CD4-positive, CD25-positive, alpha-beta regulatory T cell (primary cell): ENCODE measurements around the gene FAM120B. TPM values are rescaled to one million over a fixed set of nuclear protein-coding genes. Genes with fewer than 3 reads are reported as not detected.
A peak's percentile ranks its signal among the peaks of the same experiment; 100 is the strongest.

Experiments used
- ATAC-seq, 2 donors: fragments of 150-1000 bp; cut with Tn5 transposase; one replicate each; pipeline ENCODE4 v1.10.0; 2021; ENCODE audit warnings: low read depth in 2 of 2, moderate number of reproducible peaks in 2 of 2, moderate library complexity in 1 of 2
- DNase-seq, 3 donors: peaks; one replicate each; pipeline versions ENCODE4 v3.0.0 to v3.0.0-alpha.2; 2012 to 2022; ENCODE audit warnings: mixed read lengths in 1 of 3
- H3K27ac ChIP-seq: one replicate; pipeline ENCODE4 v1.7.0; 2013; ENCODE audit warnings: mild to moderate bottlenecking, low read length; ENCODE audit not compliant: insufficient read depth, poor library complexity, severe bottlenecking
- H3K27me3 ChIP-seq: one replicate; pipeline ENCODE4 v1.7.0; 2013; ENCODE audit warnings: low read length; ENCODE audit not compliant: control insufficient read depth, insufficient read depth
- H3K36me3 ChIP-seq: one replicate; pipeline ENCODE4 v1.7.0; 2013; ENCODE audit warnings: mild to moderate bottlenecking, low read length, moderate library complexity; ENCODE audit not compliant: control insufficient read depth, insufficient read depth
- H3K4me1 ChIP-seq: 2 replicates; pipeline ENCODE4 v1.7.0; 2013; ENCODE audit warnings: mild to moderate bottlenecking, low read length; ENCODE audit not compliant: insufficient read depth, control insufficient read depth, poor library complexity, severe bottlenecking
- H3K4me3 ChIP-seq: one replicate; pipeline ENCODE4 v1.7.0; 2013; ENCODE audit warnings: low read depth, mild to moderate bottlenecking, low read length, moderate library complexity
- H3K9me3 ChIP-seq, 2 experiments: 1 replicate in 1 of 2; 2 replicates in 1 of 2; pipeline ENCODE4 v1.7.0; 2013; ENCODE audit warnings: low read length in 2 of 2, mild to moderate bottlenecking in 1 of 2, moderate library complexity in 1 of 2; ENCODE audit not compliant: control insufficient read depth in 2 of 2
- H3K27ac Mint-ChIP-seq, 3 donors: one replicate each; pipeline ENCODE4 v1.8.0; 2020 to 2022; ENCODE audit warnings: mild to moderate bottlenecking in 3 of 3, mixed read lengths in 3 of 3, moderate library complexity in 2 of 3
- H3K27me3 Mint-ChIP-seq: one replicate; pipeline ENCODE4 v1.8.0; 2022; ENCODE audit warnings: mild to moderate bottlenecking, mixed read lengths
- H3K36me3 Mint-ChIP-seq: one replicate; pipeline ENCODE4 v1.8.0; 2020; ENCODE audit warnings: mixed read lengths
- H3K4me1 Mint-ChIP-seq, 4 donors: one replicate each; pipeline ENCODE4 v1.8.0; 2020 to 2022; ENCODE audit warnings: mixed read lengths in 4 of 4, mild to moderate bottlenecking in 1 of 4
- H3K4me3 Mint-ChIP-seq, 4 donors: one replicate each; pipeline ENCODE4 v1.8.0; 2020 to 2022; ENCODE audit warnings: mild to moderate bottlenecking in 4 of 4, mixed read lengths in 4 of 4, moderate library complexity in 3 of 4
- H3K9me3 Mint-ChIP-seq, 7 donors: one replicate each; pipeline ENCODE4 v1.8.0; 2020 to 2022; ENCODE audit warnings: mixed read lengths in 7 of 7, mild to moderate bottlenecking in 3 of 7, moderate library complexity in 2 of 7
- polyA plus RNA-seq, 4 donors: library from polyadenylated mRNA; unstranded; fragments of 300-500 nt; fragmentation: Illumina TruSeq; gene quantifications; one replicate each; pipeline ENCODE4 v1.2.3, GENCODE V29; 2021
- total RNA-seq: library from RNA; stranded (reverse); gene quantifications from one replicate; pipeline ENCODE4 v1.2.3, GENCODE V29; 2022

FAM120B gene
- total and polyA plus RNA-seq, 5 donors from 2014 or later, result 28.0 to 35.0 (median 31.1) TPM

DNA sequence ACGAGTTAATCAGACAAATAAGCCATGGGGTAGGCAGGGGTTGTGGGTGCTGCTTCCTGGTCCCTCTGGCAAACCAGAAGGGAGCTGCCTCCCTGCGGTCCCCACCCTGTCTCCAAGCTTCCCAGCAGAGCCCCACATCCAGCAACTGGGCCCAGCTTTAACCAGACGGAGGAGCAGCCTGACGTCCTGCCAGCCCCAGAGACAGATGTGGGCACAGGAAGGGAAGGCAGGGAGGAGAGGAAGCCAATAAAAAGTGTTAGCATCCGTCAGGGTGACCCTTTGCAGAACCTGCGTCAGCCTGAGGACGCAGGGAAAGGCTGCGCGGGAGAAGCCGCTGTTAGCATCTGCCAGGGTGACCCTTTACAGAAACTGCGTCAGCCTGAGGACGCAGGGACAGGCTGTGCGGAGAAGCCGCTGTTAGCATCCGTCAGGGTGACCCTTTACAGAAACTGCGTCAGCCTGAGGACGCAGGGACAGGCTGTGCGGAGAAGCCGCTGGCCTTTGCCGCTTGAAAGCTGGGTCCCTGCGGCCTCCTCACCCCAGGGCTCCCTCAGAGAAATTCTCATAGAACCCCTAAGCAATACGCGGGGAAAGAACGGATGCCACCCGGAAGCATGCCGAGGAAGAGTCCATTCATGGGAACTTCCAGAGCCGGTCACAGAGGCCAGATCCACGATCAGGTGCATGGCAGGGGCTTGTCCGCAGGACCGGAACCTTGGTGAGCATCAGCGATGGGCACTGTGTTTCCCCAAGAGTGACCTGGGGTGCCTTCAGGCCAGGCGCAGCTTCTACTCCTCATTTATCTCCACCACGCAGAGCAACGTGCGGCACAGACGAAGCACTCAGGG is 31.6 kb upstream of the FAM120B start:
- Mint-ChIP-seq H3K4me3 (no peak overlapping the region), H3K27me3 (peaks cover 24% of the 10 kb centered on the region), H3K9me3 (peaks cover 0 to 16% (median 0%) of the 10 kb centered on the region in 7 donors), H3K36me3 (no peaks in the 10 kb centered on the region), H3K27ac (no peak overlapping the region), H3K4me1 (peaks cover 0 to 47% (median 19%) of the 10 kb centered on the region in 4 donors)
- Histone ChIP-seq H3K36me3 (no peaks in the 10 kb centered on the region), H3K4me3 (no peak overlapping the region), H3K27me3 (peaks cover 4% of the 10 kb centered on the region), H3K9me3 (no peaks in the 10 kb centered on the region), H3K4me1 (peaks cover 24% of the 10 kb centered on the region), H3K27ac (no peak overlapping the region)
- ATAC-seq (no peak), DNase-seq (no peak)

DNA sequence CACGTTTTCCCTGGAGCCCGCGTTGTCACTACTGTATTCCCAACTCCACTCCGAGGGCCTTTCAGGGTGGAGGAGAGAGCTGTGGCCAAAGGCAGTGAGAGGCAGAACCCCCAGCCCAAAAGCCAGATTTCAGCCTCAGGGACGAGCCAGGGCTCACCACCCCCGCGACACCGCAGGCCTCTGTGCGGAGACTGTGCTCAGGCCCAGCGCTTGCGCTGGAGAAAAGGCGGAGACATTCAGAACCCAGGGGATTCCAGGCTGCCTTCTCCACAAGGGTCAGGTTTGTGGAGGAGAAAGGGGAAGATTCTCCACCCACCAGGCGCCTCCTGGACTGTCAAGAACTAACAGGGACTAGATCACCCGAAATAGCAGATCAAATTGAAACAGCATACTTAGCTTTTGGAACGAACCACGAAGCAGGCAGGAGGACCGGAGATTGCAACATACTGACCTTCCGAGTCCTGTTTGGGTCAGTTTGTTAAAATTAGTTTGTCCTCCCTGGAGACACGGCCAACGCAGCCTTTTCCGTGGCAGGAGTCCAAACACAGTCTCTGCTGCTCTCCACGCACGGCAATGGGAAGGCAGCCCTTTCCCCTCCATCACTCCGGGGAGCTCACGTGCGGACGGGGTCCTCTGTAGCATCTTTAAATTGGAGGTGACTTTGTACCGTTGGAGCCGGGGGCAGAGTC is 30.0 kb upstream of the FAM120B start:
- H3K27me3 Mint-ChIP-seq, result peaks cover 19% of the 10 kb centered on the region
- Histone ChIP-seq H3K27me3 (peaks cover 4% of the 10 kb centered on the region), H3K4me1 (peaks cover 24% of the 10 kb centered on the region), H3K27ac (no peak overlapping the region), H3K36me3 (no peaks in the 10 kb centered on the region), H3K9me3 (no peaks in the 10 kb centered on the region), H3K4me3 (no peak overlapping the region)
- H3K4me3 Mint-ChIP-seq, result no peak overlapping the region
- peaks cover 0 to 43% (median 17%) of the 10 kb centered on the region in 4 donors for H3K4me1 Mint-ChIP-seq
- no peak overlapping the region for H3K27ac Mint-ChIP-seq
- ATAC-seq (no peak), DNase-seq (no peak)
- H3K36me3 Mint-ChIP-seq, result no peaks in the 10 kb centered on the region
- peaks cover 0 to 17% (median 0%) of the 10 kb centered on the region in 7 donors for H3K9me3 Mint-ChIP-seq

DNA sequence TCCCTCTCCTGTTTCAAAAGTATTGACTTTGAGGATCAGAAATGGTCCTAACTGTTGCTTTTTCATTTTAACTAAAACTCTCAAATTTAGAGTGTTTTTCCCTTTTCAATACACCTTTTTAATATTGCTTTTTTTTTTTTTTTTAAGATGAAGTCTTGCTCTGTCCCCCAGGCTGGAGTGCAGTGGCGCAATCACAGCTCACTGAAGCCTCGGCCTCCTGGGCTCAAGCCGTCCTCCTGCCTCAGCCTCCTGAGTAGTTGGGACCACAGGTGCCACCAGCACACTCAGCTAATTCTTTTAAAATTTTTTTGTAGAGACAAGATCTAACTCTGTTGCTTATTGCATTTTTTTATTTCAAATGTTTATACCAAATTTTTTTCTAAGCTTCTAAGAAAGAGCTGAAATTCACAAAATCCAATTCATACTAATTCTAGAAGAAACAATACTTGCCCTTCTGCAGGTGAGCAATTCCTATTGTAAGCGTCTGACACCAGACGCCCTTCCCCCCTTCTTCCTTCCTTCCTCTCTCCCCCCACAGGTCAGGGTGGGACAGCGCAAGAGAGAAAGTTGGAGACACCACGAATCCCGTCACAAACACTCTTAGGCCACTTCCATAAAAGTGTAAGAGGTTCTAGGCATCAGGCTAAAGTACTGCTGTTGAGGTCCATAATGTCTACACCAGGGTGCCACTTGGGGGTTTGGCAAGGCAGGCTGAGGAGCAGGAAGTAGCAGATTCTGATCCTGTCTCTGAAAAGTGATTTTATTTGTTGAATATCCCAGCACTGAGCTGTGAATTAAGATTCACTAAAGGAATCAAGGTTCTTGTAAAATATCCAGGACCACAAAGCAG is 28.4 kb upstream of the FAM120B start:
- H3K4me3 Mint-ChIP-seq, result peak overlapping the region in 3 of 4 donors; percentile 10 to 59 (median 19)
- H3K27me3 ChIP-seq, result peaks cover 4% of the 10 kb centered on the region

DNA sequence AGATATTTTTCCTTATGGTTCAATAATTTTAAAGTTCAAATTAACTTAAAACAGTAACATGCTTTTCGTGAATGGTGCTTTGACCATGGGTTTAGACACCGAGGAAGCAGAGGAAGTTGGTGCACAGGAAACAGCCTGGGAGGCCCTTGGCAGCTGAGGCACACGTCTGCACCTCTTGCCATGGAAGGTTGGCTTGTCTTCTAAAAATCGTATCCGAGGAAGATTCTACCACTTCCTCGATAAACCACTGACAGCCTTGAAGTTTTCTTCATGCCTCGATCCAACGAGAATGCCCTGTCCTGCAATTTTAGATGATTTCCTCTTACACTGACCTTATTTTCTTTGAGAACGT is 27.8 kb upstream of the FAM120B start:
- Histone ChIP-seq H3K27ac (no peak overlapping the region), H3K27me3 (peaks cover 4% of the 10 kb centered on the region), H3K4me1 (peaks cover 10% of the 10 kb centered on the region), H3K4me3 (no peak overlapping the region), H3K36me3 (no peaks in the 10 kb centered on the region), H3K9me3 (no peaks in the 10 kb centered on the region)
- no peak for ATAC-seq
- peaks cover 0 to 15% (median 0%) of the 10 kb centered on the region in 7 donors for H3K9me3 Mint-ChIP-seq
- peaks cover 0 to 26% (median 9%) of the 10 kb centered on the region in 4 donors for H3K4me1 Mint-ChIP-seq
- peak overlapping the region in 2 of 4 donors; percentile 23 to 59 for H3K4me3 Mint-ChIP-seq
- no peaks in the 10 kb centered on the region for H3K36me3 Mint-ChIP-seq
- H3K27me3 Mint-ChIP-seq, result peaks cover 11% of the 10 kb centered on the region
- peak in 1 of 3 donors; percentile 30 for DNase-seq
- H3K27ac Mint-ChIP-seq, result peak overlapping the region in 1 of 3 donors; percentile 65

More for the DNA sequence above, 28.4 kb upstream of the FAM120B start:
- Histone ChIP-seq H3K36me3 (no peaks in the 10 kb centered on the region), H3K27ac (no peak overlapping the region), H3K4me1 (peaks cover 10% of the 10 kb centered on the region), H3K9me3 (no peaks in the 10 kb centered on the region), H3K4me3 (no peak overlapping the region)
- ATAC-seq, result no peak
- DNase-seq, result no peak
- Mint-ChIP-seq H3K36me3 (no peaks in the 10 kb centered on the region), H3K9me3 (peaks cover 0 to 17% (median 0%) of the 10 kb centered on the region in 7 donors), H3K27me3 (peaks cover 13% of the 10 kb centered on the region), H3K4me1 (peaks cover 0 to 28% (median 11%) of the 10 kb centered on the region in 4 donors), H3K27ac (peak overlapping the region in 1 of 3 donors; percentile 65)

DNA sequence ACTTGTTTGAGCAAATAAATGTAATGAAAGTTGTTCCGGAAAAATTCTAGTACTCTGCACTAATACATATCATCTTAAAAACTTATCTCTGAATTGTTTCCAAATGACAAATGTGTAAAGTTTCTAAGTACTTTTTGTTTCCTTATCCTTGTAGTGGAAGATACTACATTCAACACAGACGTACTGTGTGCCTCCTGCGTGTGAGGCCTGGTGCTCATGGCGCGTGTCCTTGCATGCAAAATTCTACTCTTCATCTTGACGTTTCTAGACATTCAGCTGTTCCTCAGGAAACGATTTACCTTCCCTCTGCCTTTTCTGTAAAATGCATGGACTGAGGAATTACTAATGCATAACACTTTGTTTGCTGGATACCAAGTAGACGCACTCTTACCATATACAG is 27.1 kb upstream of the FAM120B start:
- DNase-seq (no peak), ATAC-seq (no peak)
- peaks cover 10% of the 10 kb centered on the region for H3K4me1 ChIP-seq
- H3K9me3 ChIP-seq, result no peaks in the 10 kb centered on the region
- H3K4me3 ChIP-seq, result no peak overlapping the region
- peaks cover 2% of the 10 kb centered on the region for H3K27me3 ChIP-seq
- Mint-ChIP-seq H3K27ac (peak overlapping the region in 1 of 3 donors; percentile 81), H3K4me3 (peak overlapping the region in 1 of 4 donors; percentile 57), H3K36me3 (no peaks in the 10 kb centered on the region), H3K27me3 (peaks cover 9% of the 10 kb centered on the region), H3K9me3 (peaks cover 0 to 9% (median 0%) of the 10 kb centered on the region in 7 donors), H3K4me1 (peaks cover 0 to 24% (median 6%) of the 10 kb centered on the region in 4 donors)
- no peak overlapping the region for H3K27ac ChIP-seq
- no peaks in the 10 kb centered on the region for H3K36me3 ChIP-seq

DNA sequence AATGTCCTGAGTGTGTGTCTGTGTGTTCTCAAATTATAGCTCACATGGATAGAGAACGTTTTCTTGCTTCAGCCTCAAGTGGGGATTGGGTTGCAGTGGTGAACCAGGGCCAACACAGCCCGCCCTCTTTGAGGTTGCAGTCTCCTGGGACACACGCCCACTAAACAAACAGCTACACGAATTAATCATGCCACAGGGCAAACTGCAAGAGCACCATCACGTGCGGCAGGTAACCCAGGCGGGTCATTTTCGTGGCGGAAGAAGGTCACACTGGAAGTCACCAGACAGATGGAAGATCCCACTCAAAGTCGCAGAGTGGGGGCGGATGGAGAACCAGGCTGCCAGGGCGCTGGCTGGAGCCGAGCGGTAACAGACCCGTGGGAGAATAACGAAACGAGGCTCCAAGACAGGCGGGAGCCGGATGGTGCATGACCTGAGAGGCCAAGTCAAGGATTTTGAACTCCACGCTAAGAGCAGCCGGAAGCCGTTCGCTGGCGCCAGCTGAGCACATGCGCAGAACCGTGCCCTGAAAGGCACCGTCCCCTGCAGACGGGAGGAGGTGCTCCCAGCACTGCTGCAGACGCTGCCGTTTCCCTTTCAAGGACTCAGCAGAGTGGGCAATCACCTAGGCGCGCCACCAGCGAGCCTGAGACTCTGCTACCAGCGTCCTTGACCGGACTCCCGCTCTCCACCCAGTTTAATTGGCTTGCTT is 26.4 kb upstream of the FAM120B start:
- DNase-seq (peak in 2 of 3 donors; percentile 65 to 71), ATAC-seq (peak; percentile 59 to 62)
- H3K4me3 ChIP-seq, result peak overlapping the region; percentile 44
- Mint-ChIP-seq H3K4me3 (peak overlapping the region; percentile 85 to 91 (median 88)), H3K27ac (peak overlapping the region in 2 of 3 donors; percentile 81 to 90), H3K36me3 (no peaks in the 10 kb centered on the region), H3K27me3 (peaks cover 16% of the 10 kb centered on the region), H3K9me3 (peaks cover 0 to 9% (median 0%) of the 10 kb centered on the region in 7 donors), H3K4me1 (peaks cover 0 to 24% (median 6%) of the 10 kb centered on the region in 4 donors)
- H3K27me3 ChIP-seq, result no peaks in the 10 kb centered on the region
- no peaks in the 10 kb centered on the region for H3K9me3 ChIP-seq
- no peaks in the 10 kb centered on the region for H3K36me3 ChIP-seq
- H3K4me1 ChIP-seq, result peaks cover 10% of the 10 kb centered on the region
- peak overlapping the region; percentile 34 for H3K27ac ChIP-seq

DNA sequence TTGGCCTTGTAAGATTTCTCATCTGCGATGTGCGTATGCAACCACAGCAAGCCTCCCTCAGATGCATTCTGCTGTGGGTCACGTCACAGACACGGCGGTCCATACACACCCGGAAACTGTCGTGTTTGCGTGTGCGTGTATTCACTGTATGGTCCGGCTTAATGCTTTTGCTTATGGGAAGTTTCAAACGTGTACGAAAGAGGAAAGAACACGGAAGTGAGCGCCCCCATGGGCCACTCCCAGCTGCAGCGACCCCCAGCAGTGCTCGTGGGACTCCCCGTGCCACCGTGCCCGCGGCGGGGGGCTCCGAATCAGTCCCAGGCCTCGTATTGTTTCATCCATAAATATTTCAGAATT is 25.9 kb upstream of the FAM120B start:
- Mint-ChIP-seq H3K27me3 (peaks cover 21% of the 10 kb centered on the region), H3K4me1 (peaks cover 0 to 24% (median 6%) of the 10 kb centered on the region in 4 donors), H3K9me3 (peaks cover 0 to 5% (median 0%) of the 10 kb centered on the region in 7 donors), H3K27ac (peak overlapping the region in 2 of 3 donors; percentile 81 to 90), H3K4me3 (peak overlapping the region; percentile 85 to 91 (median 88)), H3K36me3 (no peaks in the 10 kb centered on the region)
- H3K4me1 ChIP-seq, result peaks cover 10% of the 10 kb centered on the region
- ATAC-seq, result peak; percentile 35 to 47
- H3K27ac ChIP-seq, result peak overlapping the region; percentile 34
- H3K9me3 ChIP-seq, result no peaks in the 10 kb centered on the region
- no peaks in the 10 kb centered on the region for H3K27me3 ChIP-seq
- peak overlapping the region; percentile 44 for H3K4me3 ChIP-seq
- H3K36me3 ChIP-seq, result no peaks in the 10 kb centered on the region
- peak in 1 of 3 donors; percentile 61 for DNase-seq
